ENCODE data around the gene GPR137B. TPM values are rescaled to one million over a fixed set of nuclear protein-coding genes. Genes with fewer than 3 reads are reported as not detected.

GPR137B gene
- total RNA-seq, 1 experiment from 2014 or later = 4.2 TPM

DNA sequence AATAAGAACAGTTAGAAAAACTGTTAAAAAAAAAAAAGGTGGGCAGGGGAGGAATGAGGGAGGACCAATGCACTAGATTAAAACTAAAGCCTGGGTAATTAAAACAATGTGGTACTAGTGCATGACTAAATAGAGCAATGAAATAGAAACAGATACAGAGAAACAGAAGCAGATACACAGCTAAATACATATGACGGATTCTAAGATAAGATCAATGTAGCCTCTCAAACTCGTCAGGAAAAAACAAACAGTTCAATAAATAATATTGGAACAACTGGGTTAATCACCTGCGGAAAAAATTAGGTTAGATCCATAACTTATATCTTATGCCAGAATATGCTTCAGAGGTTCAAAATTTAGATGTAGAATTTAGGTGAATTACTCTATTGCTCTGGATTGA lies 71.2 kb downstream of the GPR137B start:
- in situ Hi-C loops (cut with HindIII; ENCODE audit: low sequenced_read_pairs) = no loop called here
- DNase-seq (ENCODE audit: low spot score) = no peak

DNA sequence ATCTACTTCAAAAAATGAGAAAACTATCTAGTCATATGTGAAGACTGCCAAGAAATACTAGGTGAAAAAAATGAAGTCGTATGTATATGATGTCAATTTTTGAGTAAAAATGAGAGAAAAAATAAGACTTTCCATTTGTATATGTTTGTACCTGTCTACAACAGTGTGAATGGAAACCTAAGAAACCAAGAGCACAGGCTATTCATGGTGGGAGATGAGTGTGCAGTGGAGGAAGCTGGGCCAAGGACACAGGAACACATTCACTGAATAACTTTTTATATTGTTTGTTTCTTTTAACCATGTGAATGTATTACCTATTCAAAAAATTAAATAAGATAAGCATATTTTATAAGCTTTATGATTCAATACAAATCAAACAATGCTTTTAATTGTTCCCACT lies 72.4 kb downstream of the GPR137B start:
- no peak for DNase-seq (ENCODE audit: low spot score)
- in situ Hi-C loops (cut with HindIII; ENCODE audit: low sequenced_read_pairs) = no loop called here

DNA sequence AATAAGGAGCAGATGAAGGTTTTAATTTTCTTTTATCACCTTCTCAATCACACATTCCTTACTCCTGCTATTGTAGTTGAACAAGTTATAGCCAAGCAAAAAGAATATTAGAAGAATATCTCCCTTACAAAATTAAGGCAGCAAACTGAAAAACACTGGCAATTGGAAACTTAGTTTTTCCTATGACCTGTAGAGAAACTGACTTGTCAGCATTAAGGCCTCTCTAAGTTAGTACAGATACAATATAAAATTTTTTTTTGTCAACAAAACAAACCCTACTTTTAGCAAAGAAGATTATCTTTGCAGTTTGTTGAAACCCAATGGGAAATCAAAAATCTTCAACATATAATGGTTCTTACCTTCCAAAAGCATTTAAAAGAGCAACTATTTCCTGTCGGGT lies 78.1 kb downstream of the GPR137B start:
- DNase-seq (ENCODE audit: low spot score) = no peak
- in situ Hi-C loops (cut with HindIII; ENCODE audit: low sequenced_read_pairs) = no loop called here

DNA sequence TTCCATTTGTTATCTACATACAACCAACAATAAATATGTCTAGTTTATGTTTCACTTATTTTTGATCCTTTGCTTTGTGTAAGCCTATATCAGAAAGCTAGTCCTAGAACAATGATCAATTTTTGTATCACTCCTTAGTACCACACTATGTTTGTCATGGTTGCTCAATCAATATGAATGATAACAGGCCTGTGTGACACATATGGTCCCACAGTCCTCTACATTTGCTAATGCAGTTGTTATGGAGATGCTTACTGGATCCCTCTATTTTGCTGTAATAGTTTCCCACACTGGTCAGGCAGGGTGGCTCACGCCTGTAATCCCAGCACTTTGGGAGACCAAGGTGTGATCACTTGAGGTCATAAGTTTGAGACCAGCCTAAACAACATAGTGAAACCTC lies 80.3 kb downstream of the GPR137B start:
- DNase-seq (ENCODE audit: low spot score) = no peak
- in situ Hi-C loops (cut with HindIII; ENCODE audit: low sequenced_read_pairs) = no loop called here

DNA sequence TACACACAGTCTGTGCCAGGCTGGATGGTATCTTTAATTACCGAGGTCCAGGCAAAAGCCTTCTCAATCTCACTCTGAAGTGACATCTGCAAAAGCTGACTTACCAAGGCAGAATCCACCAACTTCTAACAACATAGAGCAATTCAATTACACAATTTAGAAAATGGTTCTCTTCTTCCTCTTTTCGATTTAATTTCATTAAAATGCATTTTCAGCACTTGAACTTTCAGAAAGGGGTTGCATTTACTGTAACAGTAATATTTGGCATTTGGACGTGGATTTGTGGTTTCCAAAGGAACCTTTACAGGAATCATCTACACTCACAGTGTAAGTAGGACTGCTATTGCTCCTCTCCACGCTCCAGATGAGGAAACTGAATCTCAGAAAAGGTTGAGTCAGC lies 86.1 kb downstream of the GPR137B start:
- no peak for DNase-seq (ENCODE audit: low spot score)
- in situ Hi-C loops (cut with HindIII; ENCODE audit: low sequenced_read_pairs) = no loop called here

DNA sequence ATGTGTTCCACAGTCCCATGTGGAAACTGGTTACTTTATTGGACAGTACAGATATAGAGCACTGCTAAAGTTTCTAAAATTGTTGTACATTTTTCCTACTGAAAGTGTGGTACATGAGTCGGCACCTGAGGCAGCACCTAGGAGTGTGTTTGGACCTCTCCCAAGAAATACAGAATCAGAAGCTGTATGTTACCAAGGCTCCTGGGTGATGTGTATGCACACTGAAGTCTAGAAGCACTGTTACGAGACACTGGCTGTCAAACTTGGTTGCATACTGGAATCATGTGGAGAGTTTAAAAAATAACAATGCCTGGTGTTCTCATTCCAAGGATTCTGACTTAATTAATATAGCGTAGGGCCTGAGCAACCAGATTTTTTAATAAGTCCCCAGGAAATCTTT lies 92.8 kb downstream of the GPR137B start:
- in situ Hi-C loops (cut with HindIII; ENCODE audit: low sequenced_read_pairs) = no loop called here
- DNase-seq (ENCODE audit: low spot score) = no peak

DNA sequence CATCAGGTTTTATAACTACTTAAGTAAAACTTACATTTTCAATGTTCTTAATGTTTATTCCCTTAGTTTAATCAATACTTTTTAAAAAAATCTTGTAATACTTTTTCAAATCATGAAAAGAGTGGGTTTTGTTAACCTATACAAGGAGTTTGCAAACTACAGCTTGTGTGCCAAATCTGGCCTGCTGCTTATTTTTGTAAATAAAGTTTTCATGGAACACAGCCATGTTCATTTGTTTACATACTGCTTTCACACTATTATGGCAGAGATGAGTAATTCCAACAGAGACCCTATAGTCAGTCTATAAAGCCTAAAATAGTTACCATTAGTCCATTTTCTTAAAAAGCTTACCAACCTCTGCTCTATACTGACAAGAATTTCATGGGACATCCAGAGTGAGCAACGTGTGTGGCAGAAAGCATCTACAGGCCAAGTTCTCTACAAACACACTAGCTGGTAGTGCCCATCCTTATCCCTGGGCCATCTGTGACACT lies 96.8 kb downstream of the GPR137B start:
- in situ Hi-C loops (cut with HindIII; ENCODE audit: low sequenced_read_pairs) = no loop called here

DNA sequence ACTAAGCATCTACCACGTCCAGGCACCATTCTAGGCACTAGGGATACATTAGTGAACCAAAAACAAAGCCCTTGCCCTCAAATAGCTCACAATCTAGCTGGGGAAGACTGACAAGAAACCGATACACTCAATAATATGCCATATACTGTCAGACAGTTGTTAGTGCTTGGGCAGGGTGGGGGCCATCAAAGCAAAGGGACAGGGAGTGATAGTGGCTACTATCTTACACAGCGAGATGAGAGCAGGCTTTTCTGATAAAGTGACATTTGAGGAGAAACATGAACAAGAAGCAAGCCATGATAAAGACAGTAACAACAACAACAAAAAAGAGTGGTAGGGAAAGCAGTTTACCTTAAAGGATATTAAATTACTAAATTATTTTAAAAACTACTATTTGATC lies 98.3 kb downstream of the GPR137B start:
- in situ Hi-C loops (cut with HindIII; ENCODE audit: low sequenced_read_pairs) = no loop called here

More for the DNA sequence above, 96.8 kb downstream of the GPR137B start:
- no peak for DNase-seq (ENCODE audit: low spot score)

DNA sequence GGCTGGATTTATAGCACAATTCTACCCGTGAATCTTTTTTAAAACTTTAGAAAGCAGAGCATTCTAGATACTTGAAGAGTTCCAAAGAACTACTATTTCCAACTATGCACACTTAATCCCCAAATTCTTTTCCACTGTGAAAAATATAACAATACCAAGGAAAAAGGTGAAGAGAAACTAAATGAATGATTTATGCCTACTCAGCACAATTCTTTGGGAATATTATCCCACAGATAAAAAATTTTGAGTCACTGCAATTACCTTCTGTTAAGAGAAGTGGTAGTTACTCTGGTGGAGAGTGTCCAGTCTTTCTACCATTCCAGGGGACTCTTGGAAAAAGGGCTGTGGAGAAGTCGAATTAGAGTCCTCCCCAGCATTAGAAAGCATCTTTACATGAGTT lies 100.2 kb downstream of the GPR137B start:
- DNase-seq (ENCODE audit: low spot score) = no peak
- in situ Hi-C loops (cut with HindIII; ENCODE audit: low sequenced_read_pairs) = no loop called here

More for the DNA sequence above, 98.3 kb downstream of the GPR137B start:
- no peak for DNase-seq (ENCODE audit: low spot score)

DNA sequence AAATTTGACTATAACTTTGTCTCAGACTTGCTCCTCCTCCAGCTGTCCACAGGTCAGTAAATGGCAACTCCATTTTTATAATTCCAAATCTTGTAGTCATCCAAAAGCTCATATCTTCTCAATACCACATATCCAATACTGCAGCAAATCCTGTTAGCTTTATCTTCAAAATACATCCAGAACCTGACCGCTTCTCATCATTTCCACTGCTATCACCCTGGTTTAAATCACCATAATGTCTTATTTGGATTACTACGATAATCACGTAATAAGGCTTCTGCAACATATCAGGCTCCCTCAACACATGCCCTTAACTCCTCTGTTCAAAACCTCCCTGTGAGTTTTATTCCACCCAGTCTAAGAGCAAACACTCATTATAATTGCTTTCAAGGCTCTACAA lies 104.9 kb downstream of the GPR137B start:
- in situ Hi-C loops (cut with HindIII; ENCODE audit: low sequenced_read_pairs) = no loop called here
- no peak for DNase-seq (ENCODE audit: low spot score)

DNA sequence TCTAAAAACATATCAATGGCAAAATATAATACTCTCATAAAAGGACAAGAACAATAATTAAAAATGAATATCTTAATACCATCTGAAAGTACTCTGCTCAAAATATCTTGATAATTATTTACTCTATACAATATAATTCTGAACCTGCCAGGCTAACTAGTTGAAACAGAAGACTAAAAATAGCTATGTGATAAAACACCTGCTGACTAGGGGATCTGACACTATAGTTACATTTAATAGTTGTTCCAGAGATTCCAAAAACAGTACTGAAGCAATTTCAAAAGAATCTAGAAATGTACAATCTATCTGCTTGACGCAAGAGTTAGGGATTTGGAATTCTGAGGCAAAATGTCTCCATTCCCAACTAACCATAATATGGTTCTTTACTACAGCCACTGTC lies 109.2 kb downstream of the GPR137B start:
- in situ Hi-C loops (cut with HindIII; ENCODE audit: low sequenced_read_pairs) = no loop called here
- DNase-seq (ENCODE audit: low spot score) = no peak

DNA sequence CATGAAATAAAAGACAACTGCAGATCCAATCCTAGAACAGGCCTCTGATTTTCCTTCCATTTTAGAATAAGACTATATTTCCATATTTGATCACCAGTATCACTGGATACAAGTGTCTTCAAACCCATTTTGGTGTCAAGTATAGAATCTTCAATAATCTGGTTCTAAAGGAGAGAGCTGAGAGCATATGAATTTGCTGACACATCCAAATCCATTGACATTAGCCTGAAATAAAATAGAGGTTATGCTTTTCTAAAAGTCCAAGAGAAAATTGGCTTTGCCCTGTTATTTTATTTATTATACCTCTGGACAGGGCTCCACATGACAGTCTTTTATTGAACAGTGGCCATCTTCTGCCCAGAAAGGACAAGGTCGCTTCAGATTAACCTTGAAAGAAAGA lies 110.8 kb downstream of the GPR137B start:
- no peak for DNase-seq (ENCODE audit: low spot score)
- in situ Hi-C loops (cut with HindIII; ENCODE audit: low sequenced_read_pairs) = no loop called here

DNA sequence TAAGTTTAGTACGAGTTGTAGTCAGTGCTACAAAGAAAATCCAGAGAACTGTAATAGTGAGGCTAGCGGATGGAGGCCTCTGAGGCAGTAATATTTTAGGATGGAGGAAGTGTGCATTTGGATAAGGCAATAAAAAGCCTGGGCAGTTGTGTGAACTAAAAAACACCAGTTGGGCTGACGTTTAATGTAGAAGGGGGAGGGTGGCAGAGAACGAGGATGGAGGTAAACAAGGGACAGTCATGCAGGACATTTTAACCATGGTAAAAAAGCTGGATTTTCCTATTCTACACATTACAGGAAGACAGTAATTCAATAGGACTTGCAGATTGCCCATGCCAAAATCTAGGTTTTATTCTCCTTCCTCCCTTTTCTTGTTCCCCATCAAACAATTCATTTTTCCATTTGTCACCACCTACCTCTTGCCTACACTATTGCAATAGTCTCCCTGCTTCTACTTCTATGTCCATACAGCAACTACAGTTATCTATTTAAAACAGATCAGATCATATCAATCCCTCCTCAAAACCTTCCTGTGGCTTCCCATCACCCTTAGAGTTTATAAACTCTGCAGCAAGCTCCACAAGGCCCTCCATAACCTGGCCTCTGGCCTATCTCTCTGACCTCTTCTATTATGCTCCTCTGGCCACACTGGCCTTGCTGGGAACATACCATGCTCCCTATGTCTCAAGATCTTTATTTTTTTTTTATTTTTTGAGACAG lies 111.7 kb downstream of the GPR137B start:
- in situ Hi-C loops (cut with HindIII; ENCODE audit: low sequenced_read_pairs) = no loop called here
- DNase-seq (ENCODE audit: low spot score) = no peak

DNA sequence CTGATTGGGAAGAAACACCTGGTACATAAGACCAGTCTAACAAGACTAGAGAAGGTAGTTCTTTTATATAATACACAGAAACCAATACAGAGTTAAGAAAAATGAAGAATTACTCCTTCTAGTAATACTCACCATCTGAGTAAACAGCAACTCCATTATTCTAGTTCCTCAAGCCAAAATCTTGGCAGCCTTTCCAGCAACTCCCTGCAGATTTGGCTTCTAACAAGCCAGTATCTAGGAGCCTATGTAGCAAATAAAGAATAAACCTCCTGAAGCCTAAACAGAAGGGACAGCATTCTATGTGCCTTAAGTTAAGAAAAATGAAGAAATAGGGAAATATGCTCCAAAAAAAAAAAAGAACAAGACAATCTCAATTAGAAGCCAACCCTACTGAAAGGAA lies 114.9 kb downstream of the GPR137B start:
- DNase-seq (ENCODE audit: low spot score) = no peak
- in situ Hi-C loops (cut with HindIII; ENCODE audit: low sequenced_read_pairs) = no loop called here

DNA sequence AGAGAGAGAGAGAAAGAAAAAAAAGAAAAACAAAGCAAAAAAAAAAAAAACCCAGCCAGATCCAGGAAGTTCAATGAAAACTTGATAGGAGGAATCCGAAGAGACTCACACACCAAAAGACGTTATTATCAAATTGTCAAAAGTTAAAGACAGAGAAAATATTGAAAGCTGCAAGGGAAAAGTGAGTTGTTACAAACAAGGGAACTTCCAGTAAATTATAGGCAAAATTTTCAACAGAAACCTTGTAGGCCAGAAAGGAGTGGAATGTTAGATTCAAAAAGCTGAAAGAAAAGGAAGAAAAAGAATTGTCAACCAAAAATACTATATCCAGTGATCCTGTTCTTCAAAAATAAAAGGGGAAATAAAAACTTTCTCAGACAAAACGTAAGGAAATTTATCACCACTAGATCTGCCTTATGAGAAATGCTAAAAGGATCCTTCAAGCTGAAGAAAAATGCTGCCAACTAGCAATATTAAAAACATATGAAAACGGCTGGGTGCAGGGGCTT lies 115.8 kb downstream of the GPR137B start:
- in situ Hi-C loops (cut with HindIII; ENCODE audit: low sequenced_read_pairs) = no loop called here
- no peak for DNase-seq (ENCODE audit: low spot score)

Other genes starting within 250 kb of the GPR137B start
- gene NID1, start 77.4 kb upstream of the GPR137B start, total RNA-seq (2014; rRNA removed; shearing (Covaris generic)) = 21.7 and 27.2 TPM in 2 replicates
- gene ERO1B, start 139.4 kb downstream of the GPR137B start, total RNA-seq (2014; rRNA removed; shearing (Covaris generic)) = 6.3 and 13.3 TPM in 2 replicates